ENCODE measurements around the gene XRCC1.

DNA sequence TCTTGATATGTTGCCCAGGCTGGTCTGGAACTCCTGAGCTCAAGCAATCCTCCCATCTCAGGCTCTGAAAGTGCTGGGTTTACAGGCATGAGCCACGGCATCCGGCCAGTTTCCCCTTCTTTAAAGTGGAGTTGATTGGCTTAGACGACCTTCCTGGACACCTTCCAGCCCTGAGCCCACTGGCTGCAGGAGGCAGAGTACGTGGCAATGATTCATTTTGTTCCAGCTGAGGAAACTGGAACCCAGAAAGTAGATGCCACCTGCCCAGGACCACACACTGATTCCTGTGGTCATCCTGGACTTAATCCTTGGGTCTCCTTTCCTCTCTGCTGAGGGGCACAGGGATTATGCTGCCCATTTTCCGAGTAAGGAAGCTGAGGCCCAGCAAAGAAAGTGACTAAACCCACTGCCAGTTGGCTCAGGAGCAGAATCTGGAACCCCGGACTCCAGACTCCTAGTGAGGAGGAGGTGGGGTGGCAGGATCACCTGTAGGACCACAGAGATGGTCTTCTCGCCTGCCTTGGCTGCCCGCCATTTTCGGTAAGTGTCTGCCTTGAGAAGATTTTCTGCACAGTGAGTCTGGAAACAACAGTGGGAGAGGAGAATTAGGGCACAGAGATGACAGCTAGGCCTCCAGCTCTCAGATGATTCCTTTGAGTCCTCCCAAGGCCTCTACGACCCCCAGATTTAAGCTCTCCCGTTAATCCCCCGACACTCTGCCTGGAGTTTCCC, 737 bp downstream of the XRCC1 start:
- TF ChIP-seq, protein P1, sequence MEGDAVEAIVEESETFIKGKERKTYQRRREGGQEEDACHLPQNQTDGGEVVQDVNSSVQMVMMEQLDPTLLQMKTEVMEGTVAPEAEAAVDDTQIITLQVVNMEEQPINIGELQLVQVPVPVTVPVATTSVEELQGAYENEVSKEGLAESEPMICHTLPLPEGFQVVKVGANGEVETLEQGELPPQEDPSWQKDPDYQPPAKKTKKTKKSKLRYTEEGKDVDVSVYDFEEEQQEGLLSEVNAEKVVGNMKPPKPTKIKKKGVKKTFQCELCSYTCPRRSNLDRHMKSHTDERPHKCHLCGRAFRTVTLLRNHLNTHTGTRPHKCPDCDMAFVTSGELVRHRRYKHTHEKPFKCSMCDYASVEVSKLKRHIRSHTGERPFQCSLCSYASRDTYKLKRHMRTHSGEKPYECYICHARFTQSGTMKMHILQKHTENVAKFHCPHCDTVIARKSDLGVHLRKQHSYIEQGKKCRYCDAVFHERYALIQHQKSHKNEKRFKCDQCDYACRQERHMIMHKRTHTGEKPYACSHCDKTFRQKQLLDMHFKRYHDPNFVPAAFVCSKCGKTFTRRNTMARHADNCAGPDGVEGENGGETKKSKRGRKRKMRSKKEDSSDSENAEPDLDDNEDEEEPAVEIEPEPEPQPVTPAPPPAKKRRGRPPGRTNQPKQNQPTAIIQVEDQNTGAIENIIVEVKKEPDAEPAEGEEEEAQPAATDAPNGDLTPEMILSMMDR (IDR thresholded peaks at IDR 0.05; ENCODE audit: borderline replicate concordance, extremely low read depth, low read length, poor library complexity, severe bottlenecking), result no peak
- TF ChIP-seq EZH2 (IDR thresholded peaks at IDR 0.05; ENCODE audit: borderline replicate concordance, low read depth, low read length, severe bottlenecking), result no peak
